HG02852 (cell line): ENCODE data around the gene LARGE1.

Source experiments
- ATAC-seq: cut with Tn5 transposase; IDR thresholded peaks from one replicate; pipeline ENCODE4 v1.9.1; 2021; ENCODE audit warnings: mild to moderate bottlenecking, moderate library complexity; ENCODE audit not compliant: unreplicated experiment

LARGE1 gene

DNA sequence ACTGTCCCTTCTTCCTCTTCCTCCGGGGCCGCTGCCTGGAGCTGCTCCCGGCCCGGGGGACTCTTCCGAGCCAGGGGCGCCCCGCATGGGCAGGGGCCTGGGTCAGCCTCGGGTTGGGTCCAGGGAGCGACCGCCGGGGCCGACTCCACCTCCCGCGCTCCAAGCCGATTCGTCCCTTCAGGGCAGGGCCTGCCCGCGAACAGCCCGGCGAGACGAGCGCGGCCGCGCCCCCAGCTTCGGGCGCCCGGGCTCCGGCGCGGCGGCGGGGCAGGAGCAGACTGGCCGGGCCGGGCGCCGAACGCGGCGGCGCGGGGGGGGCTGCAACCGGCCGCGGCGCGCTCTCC lies at the start of gene LARGE1:
LARGE1 (minus strand) TSS at position 280 of the 344 bp plus-strand sequence.
- peak; percentile 19 for ATAC-seq

DNA sequence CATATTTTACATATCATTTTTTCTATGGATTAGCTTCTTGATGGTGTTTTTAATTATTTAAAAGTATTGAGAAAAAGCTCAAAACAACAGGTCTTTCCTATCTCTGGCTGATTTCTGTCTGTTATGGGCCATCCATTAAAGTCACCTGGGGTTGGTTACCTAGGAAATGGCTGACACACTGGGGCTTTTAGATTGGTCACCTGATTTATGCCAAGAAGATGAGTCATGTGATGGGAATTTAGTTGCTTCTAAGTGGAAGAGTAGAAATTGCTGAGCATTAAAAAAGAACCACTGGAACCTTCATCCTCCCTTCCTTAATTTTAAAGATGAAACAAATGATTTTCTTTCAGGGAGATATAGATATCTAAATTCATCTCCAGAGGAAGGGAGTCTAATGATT lies 48.8 kb upstream of the LARGE1 start:
- no peak for ATAC-seq

DNA sequence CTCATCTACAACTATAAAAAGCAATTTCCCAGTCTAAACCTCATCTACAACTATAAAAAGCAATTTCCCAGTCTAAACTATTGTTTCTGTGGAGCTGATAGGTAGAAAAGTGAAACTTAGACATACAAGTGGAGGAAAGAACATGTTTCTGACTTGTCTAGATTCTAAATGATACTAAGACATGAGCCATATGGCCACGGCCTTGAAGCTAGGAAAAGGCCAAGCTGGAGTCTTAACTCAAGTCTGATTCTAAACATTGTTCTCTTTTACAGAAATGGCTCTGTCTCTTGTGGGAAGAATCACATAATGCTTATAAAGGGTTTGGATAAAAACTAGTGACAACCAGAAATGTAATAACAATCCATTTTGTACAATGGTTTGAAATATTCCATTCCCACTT lies 43.8 kb upstream of the LARGE1 start:
- ATAC-seq: no peak

DNA sequence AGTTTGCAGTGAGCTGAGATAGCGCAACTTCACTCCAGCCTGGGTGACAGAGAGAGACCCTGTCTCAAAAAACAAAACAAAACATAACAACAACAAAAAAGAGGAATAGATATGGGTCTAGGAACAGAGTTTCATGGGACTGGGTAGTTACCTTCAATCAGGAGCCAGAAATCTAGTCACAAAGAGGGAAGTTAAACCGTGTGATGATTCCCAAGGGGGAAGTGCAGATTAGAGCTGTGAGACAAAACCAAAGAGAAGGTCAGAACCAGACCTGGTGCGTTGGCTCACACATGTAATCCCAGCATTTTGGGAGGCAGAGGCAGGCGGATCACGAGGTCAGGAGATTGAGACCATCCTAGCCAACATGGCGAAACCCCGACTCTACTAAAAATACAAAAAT lies 42.1 kb upstream of the LARGE1 start:
- no peak for ATAC-seq

DNA sequence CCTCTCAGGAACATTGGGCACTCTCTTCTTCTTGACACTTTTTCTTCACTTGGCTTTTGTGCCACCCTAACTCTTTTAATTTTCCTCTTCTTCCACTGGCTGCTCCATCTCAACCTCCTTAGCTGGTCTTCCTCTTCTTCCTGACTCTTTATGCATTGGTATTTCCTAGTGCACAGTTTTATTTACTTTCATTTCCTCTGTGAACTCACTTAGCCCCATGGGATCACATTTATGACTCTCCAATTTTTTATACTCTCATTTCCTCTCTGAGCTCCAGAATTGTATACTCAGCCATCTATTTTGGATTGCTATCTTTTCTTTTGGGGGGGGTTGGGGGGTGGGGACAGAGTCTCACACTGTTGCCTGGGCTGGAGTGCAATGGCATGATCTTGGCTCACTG lies 38.5 kb upstream of the LARGE1 start:
- no peak for ATAC-seq

DNA sequence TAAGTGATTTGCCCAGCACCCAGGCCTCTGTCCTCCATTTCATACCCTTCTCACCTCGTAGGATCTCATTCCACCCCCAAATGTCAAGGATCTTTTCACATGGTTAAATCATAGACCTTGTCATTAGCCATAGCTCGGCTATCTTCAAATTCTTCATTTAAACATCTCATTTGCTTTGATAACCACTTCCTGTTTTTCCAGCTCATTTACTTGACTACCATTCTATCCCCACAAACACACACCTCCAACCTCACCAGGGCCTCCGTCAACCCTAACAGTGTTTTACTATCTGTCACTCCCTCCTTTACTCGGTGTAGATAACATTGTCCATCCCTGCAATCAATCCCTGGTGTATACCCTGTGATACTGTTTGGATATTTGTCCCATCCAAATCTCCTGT lies 36.8 kb upstream of the LARGE1 start:
- ATAC-seq: no peak

DNA sequence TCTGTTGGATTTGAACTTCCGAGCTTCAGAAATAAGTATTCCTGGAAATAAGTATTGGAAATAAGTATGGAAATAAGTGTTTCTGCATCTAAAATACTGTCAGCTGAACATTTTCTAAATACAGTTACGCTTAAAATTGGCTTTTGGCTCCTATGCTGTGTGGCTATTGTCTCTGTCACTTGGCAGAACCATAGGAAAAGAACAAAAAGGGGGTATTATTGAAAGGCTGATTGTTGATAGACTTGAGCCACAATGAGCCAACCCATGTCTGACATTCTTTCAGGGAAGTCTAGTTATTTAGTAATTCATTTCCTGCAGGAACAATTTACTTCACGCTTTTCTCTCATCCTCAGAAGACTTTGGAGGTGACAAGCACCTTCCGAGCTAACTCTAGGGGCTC lies 32.5 kb upstream of the LARGE1 start:
- ATAC-seq: no peak

DNA sequence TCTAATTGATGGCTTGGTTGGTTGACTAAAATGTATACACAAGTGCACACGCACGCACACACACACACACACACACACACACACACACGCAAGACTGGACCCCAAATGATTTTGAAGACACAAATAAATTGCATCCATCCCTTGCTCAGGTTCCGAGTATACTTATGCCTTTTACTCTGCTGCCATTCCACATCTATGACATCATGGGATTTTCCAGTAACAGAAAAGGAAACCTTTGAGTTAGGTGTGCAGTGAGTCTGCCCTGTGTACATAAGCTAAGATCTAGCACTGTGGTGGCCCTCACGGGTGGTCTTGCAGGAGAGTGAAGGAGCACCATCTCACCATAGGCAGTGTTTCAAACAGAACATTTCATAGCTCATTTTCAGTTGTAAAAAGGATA lies 20.5 kb upstream of the LARGE1 start:
- ATAC-seq: no peak

DNA sequence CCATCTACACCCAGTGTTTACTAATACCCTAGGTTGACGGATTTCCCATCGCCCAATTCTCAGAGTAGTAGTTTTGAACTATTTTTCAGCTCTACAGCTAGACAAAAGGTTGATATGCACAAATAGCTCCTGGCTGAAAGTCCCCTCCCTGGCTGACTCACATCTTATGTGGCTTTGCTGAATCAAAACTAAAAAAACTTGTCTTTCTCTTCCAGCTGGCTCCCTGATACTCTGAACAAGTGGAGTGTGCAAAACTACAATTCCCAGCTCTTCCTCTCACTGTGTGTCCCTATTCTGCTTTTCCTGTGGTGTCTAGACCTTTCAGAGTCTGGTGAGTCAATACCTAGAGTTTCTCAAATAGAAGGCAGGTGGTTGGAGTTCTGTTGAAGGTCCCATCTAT lies 12.7 kb upstream of the LARGE1 start:
- ATAC-seq: no peak

DNA sequence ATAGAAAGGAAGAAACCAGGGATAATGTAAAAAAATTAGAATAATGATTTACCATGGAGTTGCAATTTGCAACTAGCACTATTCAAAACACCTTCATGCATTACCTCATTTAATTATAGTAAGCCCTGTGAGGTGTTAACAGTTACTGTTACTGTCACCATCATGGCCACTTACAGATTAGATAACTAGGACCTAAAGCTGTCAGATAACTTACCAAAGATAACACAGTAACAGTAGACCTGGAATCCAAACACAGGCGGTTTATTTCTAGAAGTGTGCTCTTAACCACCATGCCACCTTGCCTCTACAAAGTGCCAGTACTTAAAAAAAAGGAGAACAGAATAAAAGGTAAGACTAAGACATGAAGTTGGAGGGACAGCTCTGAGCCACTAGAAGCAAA lies 11.1 kb upstream of the LARGE1 start:
- ATAC-seq: no peak

DNA sequence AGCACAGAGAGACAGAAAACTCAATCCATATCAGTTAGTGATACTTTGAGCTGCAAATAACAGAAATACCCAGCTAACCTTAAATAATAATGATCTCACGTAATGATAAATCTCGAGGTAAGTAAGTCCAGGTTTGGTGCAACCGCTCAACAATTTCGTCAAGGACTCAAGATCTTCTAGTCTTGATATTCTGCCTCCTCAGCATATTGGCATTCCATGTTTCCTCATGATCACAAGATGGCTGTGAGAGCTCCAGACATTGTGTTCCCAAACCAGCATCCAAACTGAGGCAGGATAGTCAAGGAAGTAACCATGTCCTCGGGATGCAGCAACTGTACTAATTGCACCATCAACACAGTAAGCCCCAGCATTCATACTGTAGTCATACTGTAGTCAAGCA lies 7.5 kb upstream of the LARGE1 start:
- ATAC-seq: no peak

DNA sequence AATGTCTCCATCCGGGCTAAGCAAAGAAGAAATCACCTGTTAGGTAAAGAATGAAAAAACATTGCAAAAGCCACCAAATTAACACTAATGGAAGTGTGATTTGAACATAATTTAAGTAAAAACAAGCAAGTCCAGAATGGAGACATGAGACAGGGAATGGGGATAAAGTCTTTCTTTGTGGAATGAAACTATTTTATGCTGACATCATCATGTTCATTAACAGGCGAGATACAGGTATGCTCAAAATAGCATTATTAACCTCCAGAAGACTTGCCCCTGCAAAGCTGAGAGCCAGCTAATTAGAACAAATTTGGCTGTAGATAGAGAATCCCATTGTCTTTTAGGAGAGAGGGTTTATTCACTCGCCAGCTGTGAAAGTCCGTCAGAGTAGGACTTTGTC lies 4.9 kb upstream of the LARGE1 start:
- no peak for ATAC-seq

DNA sequence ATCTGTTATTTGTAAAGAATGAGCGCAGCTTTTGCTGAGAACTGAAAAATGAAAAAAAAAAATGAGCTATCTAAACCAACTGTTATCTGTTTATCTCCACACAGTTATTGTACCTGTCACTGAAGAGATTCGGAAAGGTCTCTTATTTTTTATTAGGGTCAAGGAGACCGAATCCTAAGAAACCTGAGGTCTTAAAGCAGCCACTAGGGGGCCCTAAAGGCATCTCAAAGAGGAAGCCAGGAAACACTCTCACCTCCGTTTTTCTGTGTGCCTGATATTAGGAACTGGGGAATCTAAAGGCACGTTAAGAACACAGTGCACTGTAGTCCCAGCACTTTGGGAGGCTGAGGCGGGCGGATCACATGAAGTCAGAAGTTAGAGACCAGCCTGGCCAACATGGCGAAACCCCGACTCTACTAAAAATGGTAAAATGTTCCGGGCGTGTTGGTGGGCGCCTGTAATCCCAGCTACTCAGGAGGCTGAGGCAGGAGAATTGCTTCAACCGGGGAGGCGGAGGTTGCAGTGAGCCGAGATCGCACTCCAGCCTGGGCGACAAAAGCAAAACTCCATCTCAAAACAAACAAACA lies 3.5 kb upstream of the LARGE1 start:
- no peak for ATAC-seq

DNA sequence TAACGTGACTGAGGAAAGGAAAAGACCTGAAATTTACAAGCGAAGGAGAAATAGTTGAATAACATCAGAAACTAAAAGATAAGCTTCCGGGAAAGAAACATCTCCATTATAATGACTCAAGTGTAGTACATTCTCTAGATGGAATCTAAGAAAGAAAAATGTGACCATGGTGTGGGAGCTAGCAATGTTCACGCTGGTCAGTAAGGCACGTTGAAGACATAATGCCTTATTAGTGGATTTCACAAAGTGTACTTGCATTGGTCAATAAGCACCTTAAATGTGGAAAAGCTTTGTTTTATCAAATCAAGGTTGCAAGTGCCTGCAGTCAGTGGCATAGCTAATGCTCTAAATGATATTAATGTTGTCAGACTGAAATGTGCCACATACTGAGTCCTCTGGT lies 2.8 kb upstream of the LARGE1 start:
- ATAC-seq: no peak

DNA sequence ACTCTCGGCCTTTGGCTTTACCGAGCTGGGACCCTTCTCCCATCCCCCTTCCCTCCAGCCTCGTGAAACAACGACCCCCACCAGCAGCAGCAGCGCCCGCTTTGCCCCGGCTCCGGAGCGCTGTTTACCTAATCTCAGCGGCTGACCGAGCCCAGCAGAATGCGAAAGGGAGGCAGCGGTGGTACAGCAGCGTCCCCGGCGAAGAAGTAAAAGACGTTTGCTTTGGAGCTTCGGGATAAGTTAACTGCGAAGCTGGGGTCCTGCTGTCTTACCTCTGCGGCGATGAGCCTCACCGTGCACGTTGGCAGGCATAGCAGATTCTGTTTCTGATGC lies 2.0 kb upstream of the LARGE1 start:
- no peak for ATAC-seq

DNA sequence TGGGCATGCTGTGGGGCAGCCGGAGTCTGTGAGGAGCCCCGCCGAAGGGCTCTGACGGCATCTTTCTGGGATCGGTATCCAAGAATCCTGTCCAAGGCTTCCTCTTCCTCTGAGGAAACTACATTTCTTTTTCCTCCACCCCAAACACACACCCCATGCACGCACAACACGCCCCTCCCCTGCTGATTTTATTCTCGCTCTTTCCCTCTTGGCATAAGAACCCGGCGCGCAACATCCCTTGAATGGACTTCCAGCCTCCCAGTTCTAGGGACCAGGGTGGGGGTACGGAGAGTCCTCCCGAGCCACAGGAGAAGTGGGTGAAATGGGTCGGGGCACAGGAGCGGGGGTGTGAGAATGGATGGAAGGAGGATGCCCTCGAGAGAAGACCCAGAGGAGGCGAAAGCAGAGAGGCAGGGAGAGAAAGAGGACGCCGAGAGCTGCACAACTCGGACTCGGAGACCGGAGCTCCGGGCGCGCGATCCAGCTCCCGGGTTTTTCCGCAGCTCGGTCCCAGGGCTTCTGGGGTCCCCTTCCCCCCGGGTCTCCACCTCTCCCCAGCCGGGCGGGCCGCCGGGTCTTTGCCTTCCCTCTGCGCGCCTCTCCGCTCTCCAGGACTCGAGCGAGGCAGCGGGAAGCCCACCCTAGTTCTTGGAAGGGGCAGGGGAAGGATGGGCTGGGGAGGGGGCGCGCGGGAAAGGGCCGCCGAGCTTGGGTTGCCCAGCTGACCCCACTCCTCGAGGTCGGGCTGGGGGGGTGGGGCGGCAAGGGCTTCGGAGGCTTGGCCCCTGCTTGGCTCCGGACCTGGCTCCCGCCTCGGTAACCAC lies 1.5 kb upstream of the LARGE1 start:
- ATAC-seq: no peak

DNA sequence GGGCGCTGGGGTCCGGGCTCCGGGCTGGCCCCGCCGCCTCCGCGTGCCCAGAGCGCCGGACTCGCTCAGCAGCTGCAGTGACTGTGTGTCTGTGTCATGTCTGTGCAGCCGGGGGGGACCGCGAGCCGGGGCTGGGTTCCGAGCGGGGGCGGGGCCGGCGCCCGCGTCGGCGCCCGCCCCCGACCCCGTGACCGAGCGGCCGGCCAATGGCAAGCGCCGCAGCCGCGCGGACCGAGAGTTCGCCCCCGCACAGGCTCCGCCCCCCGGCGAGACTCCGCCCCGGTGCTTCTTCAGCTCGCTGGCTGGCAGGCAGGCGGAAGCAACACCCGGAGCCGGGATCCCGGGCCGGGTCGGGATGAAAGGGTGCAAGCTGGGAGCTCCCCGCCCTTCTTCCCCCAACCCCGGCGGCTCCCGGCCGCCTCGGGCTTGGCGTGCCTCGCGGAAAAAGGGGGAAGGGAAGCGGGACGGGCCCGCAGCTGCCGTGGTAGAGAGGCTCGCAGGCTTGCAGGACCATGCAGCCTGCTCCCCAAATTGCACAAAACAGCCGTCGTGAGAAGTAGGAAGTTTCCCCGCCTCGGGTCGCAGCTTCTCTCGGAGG lies 750 bp upstream of the LARGE1 start:
- ATAC-seq: peak; percentile 58

DNA sequence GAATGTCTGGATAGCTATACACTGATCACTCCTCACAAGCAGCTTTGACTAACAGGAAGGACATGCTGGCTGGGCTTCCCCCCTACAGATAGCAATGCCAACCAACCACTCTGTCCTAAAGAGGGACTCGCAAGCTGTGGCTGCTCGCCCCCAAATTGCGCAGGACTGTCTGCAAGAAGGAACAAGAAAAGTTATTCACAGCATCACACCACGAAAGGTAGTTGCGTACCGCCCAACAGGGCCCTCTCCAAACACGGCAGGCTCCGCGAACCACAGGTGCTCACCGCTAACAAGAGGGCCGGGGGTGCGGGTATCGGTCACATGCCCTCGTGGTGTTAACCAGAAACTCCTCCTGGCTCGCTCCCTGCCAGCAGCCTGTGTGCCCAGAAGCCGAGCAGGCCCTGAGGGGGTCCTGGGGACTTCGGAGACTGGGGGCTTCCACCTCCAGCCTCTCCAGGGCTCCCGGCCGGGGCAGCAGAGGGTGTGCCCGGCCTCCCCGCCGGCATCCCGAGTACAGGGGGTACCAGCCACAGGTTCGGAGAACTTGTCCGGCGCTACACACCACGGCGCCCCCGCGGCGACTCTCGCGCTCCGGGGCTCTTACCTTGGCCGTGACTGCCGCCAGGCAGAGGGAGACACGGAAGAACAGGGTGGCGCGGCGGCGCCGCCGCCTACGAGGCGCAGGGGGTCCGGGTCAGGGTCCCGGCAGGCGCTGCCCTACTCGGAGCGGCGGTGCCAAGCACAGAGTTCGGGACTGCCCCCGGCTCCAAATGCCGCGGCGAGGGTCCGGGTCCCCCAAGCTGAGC lies 682 bp downstream of the LARGE1 start:
- peak; percentile 5 for ATAC-seq

DNA sequence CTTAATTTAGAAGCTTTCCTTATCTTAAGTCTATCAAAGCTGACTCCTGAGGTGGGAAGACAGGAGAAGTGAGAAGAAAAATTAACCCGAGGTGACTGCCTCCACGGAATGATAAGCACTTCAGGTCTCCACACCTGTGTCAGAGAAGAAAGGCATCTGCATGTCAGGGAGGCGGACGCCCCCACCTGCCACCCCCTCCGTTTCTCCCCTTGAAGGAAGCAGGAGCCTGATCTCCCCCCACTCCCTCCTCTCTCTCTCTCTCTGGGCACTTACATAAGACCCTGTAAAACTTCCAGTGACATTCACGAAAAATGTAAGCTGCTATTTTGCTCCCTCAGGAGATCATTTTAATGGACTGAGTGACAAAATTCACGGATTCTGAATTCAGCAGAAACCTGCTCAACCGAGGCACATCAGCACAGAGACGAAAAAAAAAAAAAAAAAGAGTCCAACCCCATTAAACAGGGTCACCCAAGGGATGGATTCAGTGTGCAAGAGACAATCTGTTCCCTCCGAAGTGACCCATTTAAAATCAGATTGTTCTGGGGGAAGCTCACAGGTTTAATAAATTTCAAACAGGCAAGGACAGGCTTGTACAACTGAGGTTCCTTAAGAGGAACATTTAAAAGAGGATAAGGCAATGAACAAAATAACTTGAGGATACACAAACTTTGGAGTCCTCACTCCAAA lies 1.5 kb downstream of the LARGE1 start:
- no peak for ATAC-seq

DNA sequence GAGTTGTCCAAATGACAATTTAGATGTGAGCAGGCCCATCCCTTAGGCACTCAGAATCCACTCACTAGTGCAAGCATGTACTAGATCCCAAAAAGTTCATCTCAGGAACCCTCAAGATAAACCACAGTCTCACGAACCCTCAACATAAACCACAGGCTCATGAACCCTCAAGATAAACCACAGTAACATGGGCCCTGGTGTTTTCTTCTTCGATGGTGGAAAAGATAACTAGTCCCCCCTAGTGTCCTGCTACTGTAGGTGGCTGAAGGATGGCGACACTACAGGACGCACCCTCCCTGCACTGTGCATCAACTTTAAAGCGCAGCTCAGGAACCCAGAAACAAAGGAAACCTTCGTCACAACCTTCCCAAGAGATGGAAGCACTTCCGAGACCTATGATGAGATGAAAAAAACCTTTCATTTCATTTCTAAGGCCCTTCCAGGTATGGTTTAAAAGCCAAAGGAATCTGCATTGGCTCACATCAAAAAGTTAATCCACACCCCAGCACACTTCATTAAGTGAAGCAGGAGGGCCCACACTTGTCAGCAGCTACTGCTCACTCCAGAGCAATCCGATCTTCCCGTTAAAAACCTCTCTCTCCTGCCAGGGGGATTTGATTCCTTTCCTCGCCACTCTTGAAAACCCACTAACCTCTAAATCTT lies 2.4 kb downstream of the LARGE1 start:
- ATAC-seq: no peak

DNA sequence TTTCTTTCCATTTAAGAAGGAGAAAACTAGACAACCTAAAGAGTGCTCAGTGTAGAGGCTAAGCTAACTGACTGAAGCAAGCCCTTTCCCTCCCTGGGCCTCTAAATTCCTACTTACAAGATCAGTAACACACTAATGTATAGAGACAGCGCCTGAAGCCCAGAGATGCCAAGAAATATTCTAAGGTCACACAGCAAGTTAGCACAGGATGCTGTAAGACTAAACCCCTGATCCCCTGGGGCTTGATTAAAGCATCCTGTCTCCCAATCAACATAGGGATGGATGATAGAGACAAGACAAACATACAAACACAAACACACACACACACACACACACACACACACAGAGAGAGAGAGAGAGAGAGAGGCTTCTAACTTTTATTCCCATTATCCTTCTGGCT lies 5.6 kb downstream of the LARGE1 start:
- no peak for ATAC-seq
